Mucosa of descending colon (tissue), 3 donors: ENCODE data around the gene TKT. TPM values are rescaled to one million over a fixed set of nuclear protein-coding genes. Genes with fewer than 3 reads are reported as not detected.
"Not testable (repeated sequence)": the region's sequence is repeated elsewhere in the genome, so short reads cannot be mapped to it uniquely, and the experiment has no call there.

ENCODE experiments used
- ATAC-seq: fragments of 200-7000 bp; cut with Tn5 transposase; one replicate; pipeline ENCODE4 v1.9.1; 2020; ENCODE audit warnings: mild to moderate bottlenecking, moderate library complexity
- DNase-seq, 3 donors: peaks; one replicate each; pipeline ENCODE4 v3.0.0-alpha.2; 2020
- H3K36me3 ChIP-seq: fragments of 200-600 bp; one replicate; pipeline ENCODE4 v1.8.0; 2021; ENCODE audit warnings: low read depth, mild to moderate bottlenecking
- H3K4me1 ChIP-seq: fragments of 200-600 bp; one replicate; pipeline ENCODE4 v1.8.0; 2021; ENCODE audit warnings: low read depth, mild to moderate bottlenecking
- H3K4me3 ChIP-seq: fragments of 200-600 bp; one replicate; pipeline ENCODE4 v1.8.0; 2021; ENCODE audit warnings: mild to moderate bottlenecking
- H3K9me3 ChIP-seq: fragments of 200-600 bp; one replicate; pipeline ENCODE4 v1.8.0; 2021; ENCODE audit warnings: mild to moderate bottlenecking
- intact Hi-C, 2 donors: fragments of 100-400 bp; cut with DNase I in 1 of 2; cut with micrococcal nuclease in 1 of 2; formaldehyde crosslinking; loops; one replicate each; pipeline versions ENCODE4 v1.11.0 to v1.11.1; 2022; cut with DNase I, micrococcal nuclease
- total RNA-seq, 3 donors: library from RNA; stranded (reverse); fragmentation: NEBNext Ultra II Directional in 2 of 3; extraction: Animal tissue kit (Norgen Biotek cat#: 25700) in 2 of 3; gene quantifications; one replicate each; pipeline versions ENCODE4 v1.2.1 to v1.2.4, GENCODE V29; 2021 to 2023
- TF ChIP-seq, protein P1 (sequence below): fragments of 200-600 bp; IDR thresholded peaks from one replicate; pipeline ENCODE4 v1.8.0; 2022; ENCODE audit warnings: antibody characterized with exemption, mild to moderate bottlenecking
- donor health status: DM: no; HTN: no; CAD: no; lungs with moderate emphysema.
- donor health status: DM: no; HTN: no; CAD: no.
- donor health status: DM: no; HTN: yes; CAD: no.

TKT gene
- total RNA-seq, 3 donors from 2014 or later, result 180 to 260 (median 226) TPM

DNA sequence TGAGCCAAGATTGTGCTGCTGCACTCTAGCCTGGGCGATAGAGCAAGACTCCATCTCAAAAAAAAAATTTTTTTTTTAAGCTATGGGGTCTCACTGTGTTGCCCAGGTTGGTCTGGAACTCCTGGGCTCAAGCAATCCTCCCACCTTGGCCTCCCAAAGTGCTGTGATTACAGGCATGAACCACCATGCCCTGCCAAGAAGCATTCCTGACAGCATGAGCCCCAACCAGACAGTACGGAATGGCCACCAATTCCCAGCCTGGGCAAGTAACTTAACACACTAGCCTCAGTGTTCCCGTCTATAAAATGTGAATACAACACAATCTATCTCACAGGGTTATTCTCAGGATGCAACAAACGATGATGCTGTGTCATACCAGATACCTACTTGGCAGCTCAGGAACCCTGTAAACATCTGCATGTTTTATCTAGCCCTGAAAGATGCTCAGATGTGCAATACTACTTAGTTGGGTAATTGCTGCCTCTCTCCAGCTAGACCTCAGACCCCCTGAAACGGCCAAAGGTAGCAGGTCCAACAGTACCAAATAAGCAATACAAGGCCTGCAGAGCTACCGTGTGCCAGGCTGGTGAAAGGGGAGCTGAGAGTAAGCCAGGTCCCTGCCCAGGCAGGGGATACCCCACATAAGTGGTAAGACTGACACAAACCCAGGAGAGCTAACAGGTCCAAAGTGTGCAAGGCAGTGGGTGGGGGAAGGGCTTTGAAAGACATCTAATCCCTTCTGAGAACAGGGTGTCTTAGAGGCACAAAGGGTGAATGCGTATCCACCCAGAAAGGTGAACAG is 1.9 kb downstream of the TKT start:
- H3K36me3 ChIP-seq, result no peaks in the 10 kb centered on the region
- intact Hi-C loops, result no loop called here
- H3K9me3 ChIP-seq, result no peaks in the 10 kb centered on the region
- peaks cover 22% of the 10 kb centered on the region for H3K4me1 ChIP-seq
- ATAC-seq, result no peak
- H3K4me3 ChIP-seq, result no peak overlapping the region
- DNase-seq, result peak in 1 of 3 donors; percentile 41
- TF ChIP-seq, protein P1, sequence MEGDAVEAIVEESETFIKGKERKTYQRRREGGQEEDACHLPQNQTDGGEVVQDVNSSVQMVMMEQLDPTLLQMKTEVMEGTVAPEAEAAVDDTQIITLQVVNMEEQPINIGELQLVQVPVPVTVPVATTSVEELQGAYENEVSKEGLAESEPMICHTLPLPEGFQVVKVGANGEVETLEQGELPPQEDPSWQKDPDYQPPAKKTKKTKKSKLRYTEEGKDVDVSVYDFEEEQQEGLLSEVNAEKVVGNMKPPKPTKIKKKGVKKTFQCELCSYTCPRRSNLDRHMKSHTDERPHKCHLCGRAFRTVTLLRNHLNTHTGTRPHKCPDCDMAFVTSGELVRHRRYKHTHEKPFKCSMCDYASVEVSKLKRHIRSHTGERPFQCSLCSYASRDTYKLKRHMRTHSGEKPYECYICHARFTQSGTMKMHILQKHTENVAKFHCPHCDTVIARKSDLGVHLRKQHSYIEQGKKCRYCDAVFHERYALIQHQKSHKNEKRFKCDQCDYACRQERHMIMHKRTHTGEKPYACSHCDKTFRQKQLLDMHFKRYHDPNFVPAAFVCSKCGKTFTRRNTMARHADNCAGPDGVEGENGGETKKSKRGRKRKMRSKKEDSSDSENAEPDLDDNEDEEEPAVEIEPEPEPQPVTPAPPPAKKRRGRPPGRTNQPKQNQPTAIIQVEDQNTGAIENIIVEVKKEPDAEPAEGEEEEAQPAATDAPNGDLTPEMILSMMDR, result no peak

- H3K36me3 ChIP-seq, H3K9me3 ChIP-seq, DNase-seq, ATAC-seq, intact Hi-C loops, H3K4me3 ChIP-seq: not testable (repeated sequence)
- peaks cover 26% of the 10 kb centered on the region for H3K4me1 ChIP-seq
These were observed 2.9 kb downstream of the TKT start for GRCh38 chr3:53252947-53253322.

DNA sequence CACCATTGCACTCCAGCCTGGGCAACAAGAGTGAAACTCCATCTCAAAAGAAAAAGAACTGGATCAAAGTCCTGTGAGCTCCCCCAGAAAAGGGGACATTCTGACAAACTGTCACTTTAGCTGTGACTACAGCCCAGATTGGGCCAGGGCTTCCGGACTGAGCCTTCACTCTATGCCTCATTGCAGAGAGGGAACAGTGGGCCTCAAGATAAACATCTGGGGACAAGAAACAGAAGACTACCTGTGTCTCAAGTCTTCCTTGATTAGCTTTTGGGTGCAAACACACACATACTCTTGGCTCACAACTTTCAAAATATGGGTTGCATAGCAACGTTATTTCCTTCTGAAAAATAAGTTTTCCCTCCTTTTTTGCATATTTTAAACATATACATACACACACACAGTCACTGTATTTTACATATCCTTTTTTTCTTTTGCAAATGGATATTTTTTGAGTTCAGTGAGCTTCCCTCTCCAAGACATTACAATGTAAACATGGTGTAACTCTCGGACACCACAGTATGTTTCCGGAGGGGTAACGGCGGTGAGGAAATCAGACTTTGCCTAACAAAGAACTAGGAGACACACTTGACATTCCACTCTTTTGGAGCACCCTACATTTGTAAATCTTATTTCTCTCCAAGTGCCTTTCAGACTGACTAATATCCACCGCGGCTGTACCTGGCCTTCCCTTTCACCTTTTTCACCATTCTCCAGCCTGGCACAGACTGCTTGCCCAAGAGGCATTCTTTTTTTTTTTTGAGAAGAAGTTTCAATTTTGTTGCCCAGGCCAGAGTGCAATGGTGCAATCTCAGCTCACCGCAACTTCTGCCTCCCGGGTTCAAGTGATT is 3.5 kb downstream of the TKT start:
- H3K36me3 ChIP-seq, result no peaks in the 10 kb centered on the region
- ATAC-seq, result no peak
- no peak overlapping the region for H3K4me3 ChIP-seq
- TF ChIP-seq, protein P1, result no peak
- H3K4me1 ChIP-seq, result peaks cover 26% of the 10 kb centered on the region
- no peak for DNase-seq
- H3K9me3 ChIP-seq, result no peaks in the 10 kb centered on the region
- intact Hi-C loops, result no loop called here

DNA sequence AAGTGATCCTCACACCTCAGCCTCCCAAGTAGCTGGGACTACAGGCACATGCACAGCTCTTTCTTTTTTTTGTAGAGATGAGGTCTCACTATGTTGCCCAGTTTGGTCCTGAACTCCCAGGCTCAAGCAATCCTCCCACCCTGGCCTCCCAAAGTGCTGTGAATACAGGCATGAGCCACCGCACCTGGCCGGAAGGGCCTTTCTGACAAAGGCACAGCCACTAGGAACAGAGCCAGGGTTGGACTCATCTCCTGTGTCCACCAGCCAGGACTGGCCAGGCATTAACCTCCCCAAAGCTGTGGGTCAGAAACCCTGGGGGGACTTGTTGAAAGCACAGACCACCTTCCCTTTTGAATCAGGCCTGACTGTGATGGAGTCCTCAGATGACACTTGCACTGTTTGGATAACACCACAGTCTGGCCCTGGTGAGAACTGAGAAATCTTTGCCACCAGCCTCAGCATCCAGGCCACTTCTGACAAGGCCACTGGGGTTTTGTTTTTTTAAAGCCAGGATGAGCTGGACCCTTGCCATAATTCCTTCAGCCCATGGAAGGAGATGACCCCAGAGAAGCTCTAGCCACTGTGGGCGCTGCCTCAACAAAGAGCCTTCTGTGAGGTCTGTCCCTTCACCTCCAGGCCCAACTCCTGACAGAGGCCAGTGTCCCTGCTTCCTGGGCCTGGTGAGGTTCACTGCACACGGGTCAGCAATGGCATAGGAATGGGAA is 4.8 kb downstream of the TKT start:
- intact Hi-C loops, result no loop called here
- no peak overlapping the region for H3K4me3 ChIP-seq
- no peaks in the 10 kb centered on the region for H3K9me3 ChIP-seq
- peaks cover 26% of the 10 kb centered on the region for H3K4me1 ChIP-seq
- no peak for ATAC-seq
- TF ChIP-seq, protein P1, result no peak
- no peaks in the 10 kb centered on the region for H3K36me3 ChIP-seq
- DNase-seq, result peak in 1 of 3 donors; percentile 42

- ATAC-seq (no peak), DNase-seq (no peak)
- H3K4me1 ChIP-seq, result peaks cover 26% of the 10 kb centered on the region
- no peaks in the 10 kb centered on the region for H3K36me3 ChIP-seq
- intact Hi-C loops, result no loop called here
- TF ChIP-seq, protein P1, result no peak
- H3K9me3 ChIP-seq, result no peaks in the 10 kb centered on the region
- no peak overlapping the region for H3K4me3 ChIP-seq
These were observed 5.4 kb downstream of the TKT start for GRCh38 chr3:53250453-53250852.
